Fibroblast of gingiva (primary cell): ENCODE data around the gene FAM72B.
"Not testable (repeated sequence)": the region's sequence is repeated elsewhere in the genome, so short reads cannot be mapped to it uniquely, and the experiment has no call there.

Experiments
- DNase-seq: peaks from one replicate; pipeline ENCODE4 v3.0.0-alpha.2; 2011; ENCODE audit warnings: low read depth

The FAM72B gene

GRCh38 chr1:121184290-121185127 lies at the start of gene FAM72B, which contains the start of gene SRGAP2C:
Gene FAM72B, minus strand, starts transcription at chr1:121184340. Its CDS starts 851 bp downstream, at chr1:121183489.
Gene SRGAP2C, plus strand, starts transcription at chr1:121184975. Its CDS starts 2,472 bp downstream, at chr1:121187447.
- peak; percentile 100 for DNase-seq

DNA sequence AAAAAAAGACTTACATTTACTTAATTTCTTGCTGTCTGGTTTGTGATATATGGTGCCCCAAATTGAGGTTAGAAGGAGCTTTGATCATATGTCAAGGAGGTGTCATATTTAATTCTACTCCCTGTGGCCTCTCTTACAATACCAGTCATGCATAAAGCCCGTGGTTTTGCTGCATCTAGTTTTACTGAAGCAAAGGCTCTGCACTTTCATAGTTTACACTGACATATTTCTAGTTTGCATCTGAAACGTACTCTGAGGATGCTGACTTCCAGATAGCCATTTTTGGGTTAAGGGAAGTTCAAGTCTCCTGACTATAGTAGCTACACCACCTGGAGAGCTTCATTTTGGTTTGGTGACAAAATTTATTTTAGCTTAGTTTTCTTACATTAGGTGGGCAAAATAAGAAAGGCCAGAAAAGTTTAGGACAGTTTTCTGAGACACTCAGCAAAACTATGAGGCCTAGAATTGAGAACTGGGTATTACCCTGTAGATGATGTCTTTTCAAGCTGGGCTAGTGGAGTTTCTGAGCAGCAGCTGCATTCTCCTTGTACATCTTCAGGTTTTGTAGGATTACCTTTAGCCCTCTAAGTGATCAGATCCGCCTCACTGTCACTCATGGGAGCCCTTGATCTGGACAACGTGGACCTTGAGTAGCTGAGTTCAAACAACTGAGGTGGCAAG lies 48.4 kb upstream of the FAM72B start:
- DNase-seq = not testable (repeated sequence)

DNA sequence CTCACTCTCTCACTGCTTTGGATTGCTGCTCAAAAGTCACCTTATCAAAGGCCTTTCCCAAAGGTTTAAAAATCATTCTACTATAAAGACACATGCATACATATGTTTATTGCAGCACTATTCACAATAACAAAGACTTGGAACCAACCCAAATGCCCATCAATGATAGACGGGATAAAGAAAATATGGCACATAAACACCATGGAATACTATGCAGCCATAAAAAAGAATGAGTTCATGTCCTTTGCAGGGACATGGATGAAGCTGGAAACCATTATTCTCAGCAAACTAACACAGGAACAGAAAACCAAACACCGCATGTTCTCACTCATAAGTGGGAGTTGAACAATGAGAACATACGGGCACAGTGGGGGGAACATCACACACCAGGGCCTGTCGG lies 46.5 kb upstream of the FAM72B start:
- DNase-seq = not testable (repeated sequence)

GRCh38 chr1:121227544-121228330 lies 43.6 kb upstream of the FAM72B start:
- not testable (repeated sequence) for DNase-seq

DNA sequence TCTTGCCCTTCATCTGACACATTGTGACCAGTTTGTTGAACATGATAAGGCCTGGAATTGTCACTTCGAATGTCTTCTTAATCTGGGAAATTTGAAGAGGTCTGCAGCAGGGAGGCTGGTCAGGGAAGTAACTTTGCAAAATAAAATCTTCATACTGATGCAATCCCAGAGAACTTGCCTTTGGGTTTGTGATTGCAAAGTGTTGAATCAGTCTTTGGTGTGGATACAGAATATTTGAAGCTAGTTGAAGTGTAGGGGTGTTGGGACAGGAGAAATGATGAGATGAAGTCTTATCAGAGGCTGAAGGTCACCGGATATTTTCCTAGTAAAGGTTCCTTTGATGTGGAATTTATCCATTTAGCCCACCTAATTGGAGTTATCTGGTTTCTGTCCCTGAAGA lies 42.8 kb upstream of the FAM72B start:
- DNase-seq = not testable (repeated sequence)

DNA sequence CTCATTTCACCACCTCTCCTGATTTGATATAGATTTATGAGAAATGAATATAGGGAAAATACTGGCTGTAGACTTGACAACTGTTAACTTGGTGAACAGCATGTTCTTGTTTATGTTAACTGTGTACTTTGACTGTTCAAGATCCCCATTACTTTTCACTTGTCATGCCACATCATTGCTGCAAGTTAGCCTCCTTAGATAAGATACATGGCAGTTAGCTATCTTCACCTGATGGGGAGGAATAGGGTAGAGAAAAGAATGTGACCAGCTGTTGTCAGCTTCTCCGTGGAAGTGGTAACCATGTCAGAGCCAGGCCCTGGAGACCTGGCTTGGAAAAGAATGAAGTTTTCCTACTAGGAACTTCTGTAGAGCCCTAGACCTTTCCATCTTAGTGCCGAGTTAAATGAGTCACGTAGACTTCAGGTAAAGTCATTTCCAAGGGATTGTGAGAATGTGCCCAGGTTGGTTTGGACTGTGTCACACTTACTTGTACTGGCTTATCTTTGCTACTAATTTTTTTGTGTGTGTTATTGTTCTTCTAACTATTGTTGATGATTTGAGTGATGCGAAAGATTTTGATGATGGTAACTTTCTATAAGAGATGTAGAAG lies 42.3 kb upstream of the FAM72B start:
- DNase-seq = not testable (repeated sequence)

- DNase-seq = not testable (repeated sequence)
Observed at GRCh38 chr1:121224714-121225113, 40.6 kb upstream of the FAM72B start.

GRCh38 chr1:121221770-121222169 lies 37.6 kb upstream of the FAM72B start:
- not testable (repeated sequence) for DNase-seq

GRCh38 chr1:121216676-121217075 lies 32.5 kb upstream of the FAM72B start:
- DNase-seq = not testable (repeated sequence)

- not testable (repeated sequence) for DNase-seq
Observed at GRCh38 chr1:121215699-121216417, 31.7 kb upstream of the FAM72B start.

- DNase-seq = not testable (repeated sequence)
Observed at GRCh38 chr1:121214544-121215156, 30.5 kb upstream of the FAM72B start.

- not testable (repeated sequence) for DNase-seq
Observed at GRCh38 chr1:121213491-121213890, 29.4 kb upstream of the FAM72B start.

DNA sequence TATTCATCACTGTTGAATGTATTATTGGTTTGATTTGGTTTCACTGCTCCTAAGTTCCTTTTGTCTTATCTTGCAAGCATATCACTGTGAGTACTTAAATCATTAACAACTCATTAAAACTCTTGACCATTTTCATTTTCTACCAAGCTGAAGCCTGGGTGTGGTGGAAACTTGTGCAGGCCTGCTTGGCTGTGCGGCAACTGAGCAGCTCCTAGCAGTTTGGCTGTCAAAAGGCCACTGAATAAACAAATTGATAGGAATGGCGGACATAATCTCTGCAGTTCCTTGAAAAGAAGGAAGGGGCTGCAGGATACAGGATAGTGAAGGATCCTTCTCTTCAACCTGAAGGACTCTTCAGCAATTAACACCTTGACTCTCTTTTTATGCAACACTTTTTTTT lies 26.6 kb upstream of the FAM72B start:
- not testable (repeated sequence) for DNase-seq

DNA sequence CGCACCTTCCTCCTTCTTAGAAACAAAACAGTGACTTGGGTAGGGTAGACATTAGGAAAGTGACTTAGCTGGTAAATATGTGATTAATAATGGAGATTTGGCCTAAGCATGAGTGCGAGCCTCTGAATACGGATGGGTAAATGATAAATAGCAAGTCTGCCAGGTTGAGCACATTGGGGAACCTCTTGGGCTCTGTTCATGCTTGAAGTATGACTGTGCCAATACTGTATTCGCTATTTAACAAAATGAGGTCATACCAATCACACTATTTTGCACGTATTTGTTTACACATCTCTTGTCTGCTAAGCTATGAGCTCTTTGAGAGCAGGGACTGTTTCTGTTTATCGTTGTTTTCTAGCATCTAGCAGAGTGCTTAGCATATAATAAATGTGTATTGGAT lies 24.2 kb upstream of the FAM72B start:
- DNase-seq = not testable (repeated sequence)

DNA sequence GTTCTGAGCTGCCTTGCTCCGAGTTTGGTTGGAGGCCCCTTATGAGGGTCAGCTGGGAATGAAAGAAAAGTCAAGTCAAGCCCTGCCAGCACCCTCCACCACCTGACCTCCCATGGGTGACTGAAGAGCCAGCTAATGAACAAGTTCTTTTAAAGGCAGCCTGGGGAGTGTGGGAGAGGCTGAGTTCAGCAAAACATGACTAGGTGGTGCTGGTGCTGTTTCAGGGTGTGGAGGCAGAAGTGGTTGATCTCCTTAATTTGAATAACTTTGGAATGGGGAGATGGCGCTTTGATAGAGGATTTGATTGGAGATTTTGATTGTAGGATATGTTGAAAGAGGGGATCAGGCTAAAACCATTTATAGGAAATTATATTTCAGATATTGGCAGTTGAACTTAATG lies 23.2 kb upstream of the FAM72B start:
- DNase-seq = not testable (repeated sequence)

DNA sequence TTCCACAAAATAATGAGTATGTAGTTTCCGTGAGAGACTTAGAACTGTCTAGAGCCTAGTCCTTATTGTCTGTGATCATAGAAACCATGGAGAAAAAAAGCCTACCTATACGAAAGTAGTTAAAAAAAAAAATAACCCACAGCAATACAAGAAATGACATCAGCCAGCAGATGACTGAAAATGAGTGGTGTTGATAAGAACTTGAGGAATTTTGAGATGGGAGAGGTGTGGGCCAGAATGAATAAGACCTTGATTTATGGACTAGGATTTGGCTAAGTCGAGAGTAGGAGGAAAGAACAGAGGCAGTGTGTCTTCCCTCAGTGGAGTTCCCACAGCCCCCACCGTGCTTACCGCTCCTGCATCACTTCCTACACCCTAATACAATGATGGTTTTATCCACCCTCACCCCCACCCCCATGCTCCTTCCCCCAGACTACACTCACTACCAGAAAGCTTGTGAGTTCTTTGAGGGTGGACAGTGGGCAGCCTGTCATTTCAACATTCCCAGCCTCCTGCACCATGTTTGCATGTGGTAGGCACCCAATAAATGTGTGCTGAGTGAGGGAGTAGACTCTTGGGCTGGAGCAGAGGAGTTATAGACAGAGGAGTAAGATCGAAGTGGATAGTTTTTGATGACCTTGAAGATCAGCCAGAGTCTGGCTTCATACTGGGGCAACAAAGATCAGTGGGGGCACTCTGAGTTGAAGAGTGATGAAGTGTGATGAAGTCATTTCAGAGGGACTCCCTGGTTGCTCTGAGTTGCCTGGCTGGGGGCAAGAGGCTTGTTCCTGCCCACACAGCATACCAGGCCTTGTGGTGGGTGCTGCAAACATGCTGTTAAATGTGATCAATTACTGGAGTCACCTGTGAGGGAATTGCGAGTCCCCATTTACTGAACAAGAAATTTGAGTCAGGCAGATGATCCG lies 21.9 kb upstream of the FAM72B start:
- DNase-seq = not testable (repeated sequence)

DNA sequence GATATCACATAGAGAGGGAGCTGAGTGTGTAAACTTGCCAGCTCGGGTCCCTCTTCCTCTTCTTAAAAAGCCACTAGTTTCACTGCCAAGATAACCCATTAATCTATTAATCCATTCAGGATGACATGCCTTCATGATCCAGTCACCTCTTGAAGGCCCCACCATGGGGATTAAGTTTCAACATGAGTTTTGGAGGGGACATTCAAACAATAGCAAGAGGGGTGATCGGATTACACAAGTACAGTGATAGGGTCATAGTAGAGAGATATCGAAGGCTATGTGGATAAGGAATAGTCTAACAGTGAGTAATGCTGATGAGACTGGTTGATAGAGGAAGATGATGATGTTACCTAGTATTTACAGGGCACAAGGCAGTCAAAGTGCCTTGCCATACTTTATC lies 18.8 kb upstream of the FAM72B start:
- DNase-seq = not testable (repeated sequence)

GRCh38 chr1:121200985-121201981 lies 17.1 kb upstream of the FAM72B start:
- DNase-seq = not testable (repeated sequence)
